HG03354 (cell line): ENCODE measurements around the gene DAO.
A peak's percentile ranks its signal among the peaks of the same experiment; 100 is the strongest.
"Not testable (repeated sequence)": the region's sequence is repeated elsewhere in the genome, so short reads cannot be mapped to it uniquely, and the experiment has no call there.

Source experiments
- ATAC-seq: cut with Tn5 transposase; IDR thresholded peaks from one replicate; pipeline ENCODE4 v1.9.1; 2021; ENCODE audit warnings: mild to moderate bottlenecking; ENCODE audit not compliant: unreplicated experiment, poor library complexity, severe bottlenecking

DAO gene

GRCh38 chr12:108847705-108848104 is 32.2 kb upstream of the DAO start:
- no peak for ATAC-seq

- no peak for ATAC-seq
Measured at GRCh38 chr12:108849660-108850059, 30.2 kb upstream of the DAO start.

- ATAC-seq = peak; percentile 74
Measured at GRCh38 chr12:108850854-108851573, 28.9 kb upstream of the DAO start.

- ATAC-seq = no peak
Measured at GRCh38 chr12:108852674-108853309, 27.1 kb upstream of the DAO start.

- no peak for ATAC-seq
Measured at GRCh38 chr12:108853426-108853825, 26.5 kb upstream of the DAO start.

GRCh38 chr12:108853981-108854446 is 25.9 kb upstream of the DAO start:
- no peak for ATAC-seq

- no peak for ATAC-seq
Measured at GRCh38 chr12:108854451-108855283, 25.2 kb upstream of the DAO start.

- no peak for ATAC-seq
Measured at GRCh38 chr12:108855284-108856169, 24.4 kb upstream of the DAO start.

GRCh38 chr12:108856170-108856427 is 23.8 kb upstream of the DAO start:
- ATAC-seq = no peak

GRCh38 chr12:108856428-108857157 is 23.3 kb upstream of the DAO start:
- peak; percentile 27 for ATAC-seq

GRCh38 chr12:108857158-108857407 is 22.8 kb upstream of the DAO start:
- no peak for ATAC-seq

GRCh38 chr12:108858311-108859074 is 21.4 kb upstream of the DAO start:
- ATAC-seq = no peak

GRCh38 chr12:108859141-108859922 is 20.6 kb upstream of the DAO start:
- not testable (repeated sequence) for ATAC-seq

- ATAC-seq = no peak
Measured at GRCh38 chr12:108859923-108860291, 20.0 kb upstream of the DAO start.

GRCh38 chr12:108860443-108860842 is 19.4 kb upstream of the DAO start:
- ATAC-seq = no peak

- ATAC-seq = peak; percentile 29
Measured at GRCh38 chr12:108861878-108862587, 17.9 kb upstream of the DAO start.

- no peak for ATAC-seq
Measured at GRCh38 chr12:108862588-108862959, 17.3 kb upstream of the DAO start.

- ATAC-seq = no peak
Measured at GRCh38 chr12:108865169-108865568, 14.7 kb upstream of the DAO start.
